ENCODE results near the gene SLTM.
"Not testable (repeated sequence)": the region's sequence is repeated elsewhere in the genome, so short reads cannot be mapped to it uniquely, and the experiment has no call there.

SLTM gene

GRCh38 chr15:58933281-58934113, at the start of gene SLTM:
Gene SLTM (minus strand): TSS chr15:58933679. CDS start chr15:58933565, 114 bp downstream.
- DNase-seq: peak; percentile 91

GRCh38 chr15:58983261-58983660, 49.8 kb upstream of the SLTM start:
- no peak for DNase-seq

- no peak for DNase-seq
Observed at GRCh38 chr15:58981808-58982475, 48.5 kb upstream of the SLTM start.

GRCh38 chr15:58980351-58980939, 47.0 kb upstream of the SLTM start:
- DNase-seq: no peak

GRCh38 chr15:58977887-58978286, 44.4 kb upstream of the SLTM start:
- DNase-seq: no peak

GRCh38 chr15:58967479-58967878, 34.0 kb upstream of the SLTM start:
- DNase-seq: no peak

GRCh38 chr15:58966698-58967097, 33.2 kb upstream of the SLTM start:
- DNase-seq: no peak

- no peak for DNase-seq
Observed at GRCh38 chr15:58962662-58963565, 29.4 kb upstream of the SLTM start.

- DNase-seq: no peak
Observed at GRCh38 chr15:58962136-58962535, 28.7 kb upstream of the SLTM start.

- DNase-seq: no peak
Observed at GRCh38 chr15:58958811-58959210, 25.3 kb upstream of the SLTM start.

- DNase-seq: no peak
Observed at GRCh38 chr15:58957101-58957973, 23.9 kb upstream of the SLTM start.

- no peak for DNase-seq
Observed at GRCh38 chr15:58952751-58953150, 19.3 kb upstream of the SLTM start.

- DNase-seq: no peak
Observed at GRCh38 chr15:58951388-58952007, 18.0 kb upstream of the SLTM start.

- no peak for DNase-seq
Observed at GRCh38 chr15:58947179-58947578, 13.7 kb upstream of the SLTM start.

- not testable (repeated sequence) for DNase-seq
Observed at GRCh38 chr15:58934974-58935373, 1.5 kb upstream of the SLTM start.

GRCh38 chr15:58934521-58934920, 1.0 kb upstream of the SLTM start:
- no peak for DNase-seq

- DNase-seq: no peak
Observed at GRCh38 chr15:58934114-58934447, 602 bp upstream of the SLTM start.

- DNase-seq: peak; percentile 8
Observed at GRCh38 chr15:58932710-58933280, 684 bp downstream of the SLTM start.

- DNase-seq: peak; percentile 80
Observed at GRCh38 chr15:58931987-58932588, 1.4 kb downstream of the SLTM start.

- DNase-seq: no peak
Observed at GRCh38 chr15:58929891-58930416, 3.5 kb downstream of the SLTM start.
